HEK293 (cell line): Measurements from ENCODE around the gene TMEM164.
A peak's percentile ranks its signal among the peaks of the same experiment; 100 is the strongest.

ENCODE experiments used
- CTCF ChIA-PET: fragments of 350-600 bp; formaldehyde crosslinking; extraction: SDS; loops from one replicate; lab custom pipeline; 2021; ENCODE audit warnings: antibody characterized with exemption; lab: Yijun Ruan, JAX
- POLR2A ChIA-PET: fragments of 300-600 bp; formaldehyde crosslinking; extraction: SDS; loops from one replicate; lab custom pipeline; 2020; ENCODE audit warnings: antibody characterized with exemption, inconsistent platforms; lab: Yijun Ruan, JAX
- H3K27ac ChIP-seq: fragments of 200-500 bp; sonication (Bioruptor generic); 2 replicates; pipeline ENCODE4 v1.5.1; 2014; ENCODE audit warnings: low read depth, low read length, control low read depth, inconsistent platforms; ENCODE audit errors: extremely low read depth
- H3K36me3 ChIP-seq, 2 experiments: fragments of 200-500 bp in 1 of 2; sonication (Bioruptor generic) in 1 of 2; 1 replicate in 1 of 2; 2 replicates in 1 of 2; pipeline ENCODE4 v1.5.1; 2014 to 2017; ENCODE audit warnings: inconsistent platforms in 2 of 2, low read length in 2 of 2; ENCODE audit not compliant: control insufficient read depth in 2 of 2, insufficient read depth in 1 of 2
- H3K4me1 ChIP-seq: fragments of 200-500 bp; sonication (Bioruptor generic); 2 replicates; pipeline ENCODE4 v1.5.1; 2014; ENCODE audit warnings: mild to moderate bottlenecking, low read length, inconsistent platforms; ENCODE audit not compliant: control insufficient read depth, insufficient read depth
- H3K4me3 ChIP-seq: 2 replicates; pipeline ENCODE4 v1.5.1; 2011; ENCODE audit warnings: low read depth, mild to moderate bottlenecking, control low read depth, low read length, moderate library complexity
- H3K9me3 ChIP-seq: fragments of 200-500 bp; sonication (Bioruptor generic); 2 replicates; pipeline ENCODE4 v1.5.1; 2014; ENCODE audit warnings: low read depth, low read length, inconsistent platforms; ENCODE audit not compliant: control insufficient read depth, insufficient read depth
- GLI4 ChIP-seq: fragments of 450-650 bp; formaldehyde crosslinking; IDR thresholded peaks from 2 replicates; pipeline ENCODE4 v1.5.1; 2016; ENCODE audit warnings: missing biosample characterization, missing genetic modification characterization
- GLIS1 ChIP-seq: fragments of 450-650 bp; formaldehyde crosslinking; IDR thresholded peaks from 2 replicates; pipeline ENCODE4 v1.5.1; 2016; ENCODE audit warnings: missing biosample characterization, missing genetic modification characterization
- MZF1 ChIP-seq: fragments of 450-650 bp; formaldehyde crosslinking; IDR thresholded peaks from 2 replicates; pipeline ENCODE4 v1.5.1; 2017; ENCODE audit warnings: missing biosample characterization, missing genetic modification characterization, borderline replicate concordance
- TCF7L2 ChIP-seq: IDR thresholded peaks from 2 replicates; pipeline ENCODE4 v1.6.1; 2011; ENCODE audit warnings: low read depth, mild to moderate bottlenecking, inconsistent platforms, low read length, moderate library complexity, borderline replicate concordance
- TRIM28 ChIP-seq: IDR thresholded peaks from 2 replicates; pipeline ENCODE4 v1.6.1; 2011; ENCODE audit warnings: low read length, control low read depth, borderline replicate concordance
- ZBTB21 ChIP-seq: fragments of 450-650 bp; formaldehyde crosslinking; IDR thresholded peaks from 2 replicates; pipeline ENCODE4 v1.5.1; 2017; ENCODE audit warnings: missing biosample characterization, missing genetic modification characterization
- ZBTB8A ChIP-seq: fragments of 450-650 bp; formaldehyde crosslinking; IDR thresholded peaks from 2 replicates; pipeline ENCODE4 v1.5.1; 2016; ENCODE audit warnings: missing biosample characterization, missing genetic modification characterization
- ZFHX2 ChIP-seq: fragments of 450-650 bp; formaldehyde crosslinking; conservative IDR thresholded peaks from 2 replicates; pipeline ENCODE4 v1.5.1; 2016; ENCODE audit warnings: missing biosample characterization, missing genetic modification characterization
- ZNF157 ChIP-seq: fragments of 450-650 bp; formaldehyde crosslinking; IDR thresholded peaks from 2 replicates; pipeline ENCODE4 v1.5.1; 2016; ENCODE audit warnings: missing biosample characterization, missing genetic modification characterization
- ZNF292 ChIP-seq: fragments of 450-650 bp; formaldehyde crosslinking; IDR thresholded peaks from 2 replicates; pipeline ENCODE4 v1.5.1; 2016; ENCODE audit warnings: low read depth, missing biosample characterization, missing genetic modification characterization, borderline replicate concordance
- ZNF335 ChIP-seq: fragments of 450-650 bp; formaldehyde crosslinking; conservative IDR thresholded peaks from 2 replicates; pipeline ENCODE4 v1.5.1; 2016; ENCODE audit warnings: missing biosample characterization, missing genetic modification characterization
- ZNF394 ChIP-seq: fragments of 450-650 bp; formaldehyde crosslinking; IDR thresholded peaks from 2 replicates; pipeline ENCODE4 v1.5.1; 2016; ENCODE audit warnings: missing biosample characterization, missing genetic modification characterization, mild to moderate bottlenecking, moderate library complexity, borderline replicate concordance
- ZNF513 ChIP-seq: fragments of 450-650 bp; IDR thresholded peaks from 2 replicates; pipeline ENCODE4 v1.5.1; 2018; ENCODE audit warnings: missing biosample characterization, missing genetic modification characterization
- ZNF548 ChIP-seq: fragments of 450-650 bp; formaldehyde crosslinking; IDR thresholded peaks from 2 replicates; pipeline ENCODE4 v1.5.1; 2016; ENCODE audit warnings: missing biosample characterization, missing genetic modification characterization
- ZNF600 ChIP-seq: fragments of 450-650 bp; formaldehyde crosslinking; IDR thresholded peaks from 2 replicates; pipeline ENCODE4 v1.5.1; 2016; ENCODE audit warnings: missing biosample characterization, missing genetic modification characterization
- ZNF629 ChIP-seq: fragments of 450-650 bp; formaldehyde crosslinking; IDR thresholded peaks from 2 replicates; pipeline ENCODE4 v1.5.1; 2017; ENCODE audit warnings: missing biosample characterization, missing genetic modification characterization
- ZNF777 ChIP-seq: fragments of 450-650 bp; formaldehyde crosslinking; IDR thresholded peaks from 2 replicates; pipeline ENCODE4 v1.5.1; 2017; ENCODE audit warnings: missing biosample characterization, missing genetic modification characterization, borderline replicate concordance
- TF ChIP-seq, protein P1 (sequence below): fragments of 450-650 bp; formaldehyde crosslinking; IDR thresholded peaks from 2 replicates; pipeline ENCODE4 v1.5.1; 2016; ENCODE audit warnings: missing biosample characterization, missing genetic modification characterization
- TF ChIP-seq, protein P2 (sequence below): fragments of 450-650 bp; formaldehyde crosslinking; IDR thresholded peaks from 2 replicates; pipeline ENCODE4 v1.5.1; 2016; ENCODE audit warnings: missing biosample characterization, missing genetic modification characterization, borderline replicate concordance
- TF ChIP-seq, protein P3 (sequence below): fragments of 450-650 bp; formaldehyde crosslinking; IDR thresholded peaks from 2 replicates; pipeline ENCODE4 v1.5.1; 2016; ENCODE audit warnings: missing biosample characterization, missing genetic modification characterization, low read depth

The TMEM164 gene

DNA sequence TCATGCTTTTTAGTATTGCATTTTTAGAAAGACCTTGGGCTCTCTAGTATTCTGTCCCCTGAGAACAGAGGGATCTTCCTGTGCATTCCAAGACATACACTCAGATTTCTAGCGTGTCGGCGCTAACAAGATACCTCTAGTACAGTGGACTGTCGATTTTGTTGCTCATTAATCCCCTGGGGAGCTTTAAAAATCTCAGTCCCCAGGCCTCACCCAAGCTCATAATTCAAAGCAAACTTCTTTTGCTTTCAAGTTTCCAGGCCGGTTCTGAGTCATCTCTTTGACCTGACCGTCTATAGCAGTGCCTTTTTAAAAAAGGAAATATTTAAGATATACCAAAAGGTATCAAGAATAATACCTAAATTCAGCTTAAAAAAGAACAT lies 178.0 kb downstream of the TMEM164 start:
- no peak overlapping the region for H3K27ac ChIP-seq
- H3K4me1 ChIP-seq: 0 out of 2 replicates have a peak, but pooled peaks cover 4% of the 10 kb centered on the region
- CTCF ChIA-PET: no interaction called here
- no peaks in the 10 kb centered on the region for H3K36me3 ChIP-seq
- TF ChIP-seq ZNF394 (tag by site-specific recombination): no peak
- peak; percentile 49; the same call in 1 of the 2 replicates for TF ChIP-seq ZNF600 (tag by site-specific recombination)
- peak; percentile 59; the same call in 1 of the 2 replicates for TF ChIP-seq TCF7L2
- 0 out of 2 replicates have a peak, but pooled peaks have one; percentile 16 for TF ChIP-seq ZNF629 (tag by site-specific recombination)
- TF ChIP-seq TRIM28: peak; percentile 35; the same call in 1 of the 2 replicates
- no peak for TF ChIP-seq ZBTB8A (tag by site-specific recombination)
- peak; percentile 59 for TF ChIP-seq ZNF335 (tag by site-specific recombination)
- TF ChIP-seq, protein P1, sequence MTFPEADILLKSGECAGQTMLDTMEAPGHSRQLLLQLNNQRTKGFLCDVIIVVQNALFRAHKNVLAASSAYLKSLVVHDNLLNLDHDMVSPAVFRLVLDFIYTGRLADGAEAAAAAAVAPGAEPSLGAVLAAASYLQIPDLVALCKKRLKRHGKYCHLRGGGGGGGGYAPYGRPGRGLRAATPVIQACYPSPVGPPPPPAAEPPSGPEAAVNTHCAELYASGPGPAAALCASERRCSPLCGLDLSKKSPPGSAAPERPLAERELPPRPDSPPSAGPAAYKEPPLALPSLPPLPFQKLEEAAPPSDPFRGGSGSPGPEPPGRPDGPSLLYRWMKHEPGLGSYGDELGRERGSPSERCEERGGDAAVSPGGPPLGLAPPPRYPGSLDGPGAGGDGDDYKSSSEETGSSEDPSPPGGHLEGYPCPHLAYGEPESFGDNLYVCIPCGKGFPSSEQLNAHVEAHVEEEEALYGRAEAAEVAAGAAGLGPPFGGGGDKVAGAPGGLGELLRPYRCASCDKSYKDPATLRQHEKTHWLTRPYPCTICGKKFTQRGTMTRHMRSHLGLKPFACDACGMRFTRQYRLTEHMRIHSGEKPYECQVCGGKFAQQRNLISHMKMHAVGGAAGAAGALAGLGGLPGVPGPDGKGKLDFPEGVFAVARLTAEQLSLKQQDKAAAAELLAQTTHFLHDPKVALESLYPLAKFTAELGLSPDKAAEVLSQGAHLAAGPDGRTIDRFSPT (tag by site-specific recombination): peak; percentile 34; the same call in 1 of the 2 replicates
- H3K9me3 ChIP-seq: no peaks in the 10 kb centered on the region
- POLR2A ChIA-PET: no interaction called here
- H3K4me3 ChIP-seq: no peak overlapping the region

- ChIA-PET POLR2A (no interaction called here), CTCF (interaction anchor here (0.6 kb wide), 1 partner anchor 8 kb away, joined by 4 read pairs; no protein-coding TSS in a partner anchor)
- no peaks in the 10 kb centered on the region for H3K9me3 ChIP-seq
- H3K4me1 ChIP-seq: 0 out of 2 replicates have a peak, but pooled peaks cover 4% of the 10 kb centered on the region
- no peak overlapping the region for H3K27ac ChIP-seq
- TF ChIP-seq ZNF548 (tag by site-specific recombination): no peak
- TF ChIP-seq MZF1 (tag by site-specific recombination): no peak
- TF ChIP-seq, protein P2, sequence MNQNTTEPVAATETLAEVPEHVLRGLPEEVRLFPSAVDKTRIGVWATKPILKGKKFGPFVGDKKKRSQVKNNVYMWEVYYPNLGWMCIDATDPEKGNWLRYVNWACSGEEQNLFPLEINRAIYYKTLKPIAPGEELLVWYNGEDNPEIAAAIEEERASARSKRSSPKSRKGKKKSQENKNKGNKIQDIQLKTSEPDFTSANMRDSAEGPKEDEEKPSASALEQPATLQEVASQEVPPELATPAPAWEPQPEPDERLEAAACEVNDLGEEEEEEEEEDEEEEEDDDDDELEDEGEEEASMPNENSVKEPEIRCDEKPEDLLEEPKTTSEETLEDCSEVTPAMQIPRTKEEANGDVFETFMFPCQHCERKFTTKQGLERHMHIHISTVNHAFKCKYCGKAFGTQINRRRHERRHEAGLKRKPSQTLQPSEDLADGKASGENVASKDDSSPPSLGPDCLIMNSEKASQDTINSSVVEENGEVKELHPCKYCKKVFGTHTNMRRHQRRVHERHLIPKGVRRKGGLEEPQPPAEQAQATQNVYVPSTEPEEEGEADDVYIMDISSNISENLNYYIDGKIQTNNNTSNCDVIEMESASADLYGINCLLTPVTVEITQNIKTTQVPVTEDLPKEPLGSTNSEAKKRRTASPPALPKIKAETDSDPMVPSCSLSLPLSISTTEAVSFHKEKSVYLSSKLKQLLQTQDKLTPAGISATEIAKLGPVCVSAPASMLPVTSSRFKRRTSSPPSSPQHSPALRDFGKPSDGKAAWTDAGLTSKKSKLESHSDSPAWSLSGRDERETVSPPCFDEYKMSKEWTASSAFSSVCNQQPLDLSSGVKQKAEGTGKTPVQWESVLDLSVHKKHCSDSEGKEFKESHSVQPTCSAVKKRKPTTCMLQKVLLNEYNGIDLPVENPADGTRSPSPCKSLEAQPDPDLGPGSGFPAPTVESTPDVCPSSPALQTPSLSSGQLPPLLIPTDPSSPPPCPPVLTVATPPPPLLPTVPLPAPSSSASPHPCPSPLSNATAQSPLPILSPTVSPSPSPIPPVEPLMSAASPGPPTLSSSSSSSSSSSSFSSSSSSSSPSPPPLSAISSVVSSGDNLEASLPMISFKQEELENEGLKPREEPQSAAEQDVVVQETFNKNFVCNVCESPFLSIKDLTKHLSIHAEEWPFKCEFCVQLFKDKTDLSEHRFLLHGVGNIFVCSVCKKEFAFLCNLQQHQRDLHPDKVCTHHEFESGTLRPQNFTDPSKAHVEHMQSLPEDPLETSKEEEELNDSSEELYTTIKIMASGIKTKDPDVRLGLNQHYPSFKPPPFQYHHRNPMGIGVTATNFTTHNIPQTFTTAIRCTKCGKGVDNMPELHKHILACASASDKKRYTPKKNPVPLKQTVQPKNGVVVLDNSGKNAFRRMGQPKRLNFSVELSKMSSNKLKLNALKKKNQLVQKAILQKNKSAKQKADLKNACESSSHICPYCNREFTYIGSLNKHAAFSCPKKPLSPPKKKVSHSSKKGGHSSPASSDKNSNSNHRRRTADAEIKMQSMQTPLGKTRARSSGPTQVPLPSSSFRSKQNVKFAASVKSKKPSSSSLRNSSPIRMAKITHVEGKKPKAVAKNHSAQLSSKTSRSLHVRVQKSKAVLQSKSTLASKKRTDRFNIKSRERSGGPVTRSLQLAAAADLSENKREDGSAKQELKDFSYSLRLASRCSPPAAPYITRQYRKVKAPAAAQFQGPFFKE (tag by site-specific recombination): no peak
- no peak for TF ChIP-seq ZNF513
- no peak for TF ChIP-seq ZBTB21 (tag by site-specific recombination)
- TF ChIP-seq ZFHX2 (tag by site-specific recombination): no peak
- no peak for TF ChIP-seq GLI4 (tag by site-specific recombination)
- TF ChIP-seq GLIS1: no peak
- TF ChIP-seq ZNF157: no peak
- no peak for TF ChIP-seq ZNF777
- no peak for TF ChIP-seq ZNF292 (tag by site-specific recombination)
- TF ChIP-seq, protein P3, sequence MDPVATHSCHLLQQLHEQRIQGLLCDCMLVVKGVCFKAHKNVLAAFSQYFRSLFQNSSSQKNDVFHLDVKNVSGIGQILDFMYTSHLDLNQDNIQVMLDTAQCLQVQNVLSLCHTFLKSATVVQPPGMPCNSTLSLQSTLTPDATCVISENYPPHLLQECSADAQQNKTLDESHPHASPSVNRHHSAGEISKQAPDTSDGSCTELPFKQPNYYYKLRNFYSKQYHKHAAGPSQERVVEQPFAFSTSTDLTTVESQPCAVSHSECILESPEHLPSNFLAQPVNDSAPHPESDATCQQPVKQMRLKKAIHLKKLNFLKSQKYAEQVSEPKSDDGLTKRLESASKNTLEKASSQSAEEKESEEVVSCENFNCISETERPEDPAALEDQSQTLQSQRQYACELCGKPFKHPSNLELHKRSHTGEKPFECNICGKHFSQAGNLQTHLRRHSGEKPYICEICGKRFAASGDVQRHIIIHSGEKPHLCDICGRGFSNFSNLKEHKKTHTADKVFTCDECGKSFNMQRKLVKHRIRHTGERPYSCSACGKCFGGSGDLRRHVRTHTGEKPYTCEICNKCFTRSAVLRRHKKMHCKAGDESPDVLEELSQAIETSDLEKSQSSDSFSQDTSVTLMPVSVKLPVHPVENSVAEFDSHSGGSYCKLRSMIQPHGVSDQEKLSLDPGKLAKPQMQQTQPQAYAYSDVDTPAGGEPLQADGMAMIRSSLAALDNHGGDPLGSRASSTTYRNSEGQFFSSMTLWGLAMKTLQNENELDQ (tag by site-specific recombination): no peak
- no peak overlapping the region for H3K4me3 ChIP-seq
- H3K36me3 ChIP-seq: no peaks in the 10 kb centered on the region
Observed at GRCh38 chrX:110181459-110182137, 178.7 kb downstream of the TMEM164 start.
